ENCODE results near the gene EFNA5.
A peak's percentile ranks its signal among the peaks of the same experiment; 100 is the strongest.

The EFNA5 gene

DNA sequence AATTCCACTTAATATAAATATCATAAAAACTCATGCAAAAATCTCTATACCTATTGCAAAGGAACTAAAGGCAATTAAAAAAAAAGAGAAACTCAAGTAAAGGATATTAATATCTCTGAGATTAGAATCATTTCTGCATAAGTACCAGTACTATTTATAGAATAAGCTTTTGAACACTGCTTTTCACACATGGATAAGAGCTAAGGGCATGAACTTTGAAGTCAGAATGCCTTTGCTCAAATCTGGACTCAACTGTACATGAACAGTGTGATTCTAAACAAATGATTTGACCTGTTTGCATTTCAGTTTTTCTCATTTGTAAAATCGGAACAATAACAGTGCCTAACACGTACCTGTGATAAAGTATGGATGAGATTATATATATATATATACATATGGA lies 255.9 kb downstream of the EFNA5 start:
- DNase-seq: no peak

DNA sequence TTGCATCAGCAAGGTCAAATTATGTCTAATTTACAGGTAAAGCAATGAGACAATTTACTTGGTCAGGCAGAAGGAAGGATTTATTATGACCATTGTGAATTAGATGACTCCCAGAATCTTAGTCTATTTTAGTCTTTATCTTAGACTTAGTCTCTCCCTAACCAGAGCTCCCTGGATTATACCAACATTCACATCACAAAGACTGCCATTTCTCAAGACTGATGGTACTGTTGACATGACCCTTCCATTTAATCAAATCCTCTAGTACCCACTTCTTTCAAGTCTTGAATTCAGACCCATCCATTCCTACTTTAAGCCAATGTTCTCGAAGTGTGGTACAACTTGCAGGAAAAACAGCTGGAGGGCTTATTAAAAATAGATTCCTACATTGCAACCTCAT lies 257.0 kb downstream of the EFNA5 start:
- no peak for DNase-seq

DNA sequence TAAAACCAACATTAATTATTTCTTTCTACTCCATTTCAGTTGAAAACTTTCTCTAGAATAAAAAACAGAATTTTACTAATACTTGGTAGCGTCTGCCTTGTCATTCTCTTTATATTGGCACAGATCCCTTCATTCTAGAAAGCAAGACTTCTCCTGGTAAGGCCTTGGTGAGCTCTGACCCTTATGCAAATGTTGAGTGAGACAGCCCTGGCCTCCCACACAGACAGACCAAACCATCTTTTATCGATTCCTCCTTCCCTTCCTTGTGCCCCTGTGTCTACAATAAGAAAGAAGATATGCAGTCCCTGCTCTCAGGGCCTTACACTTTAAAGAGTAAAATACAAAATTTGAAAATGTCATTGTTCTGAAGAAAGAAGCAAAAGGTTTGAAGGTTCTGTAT lies 262.2 kb downstream of the EFNA5 start:
- no peak for DNase-seq

DNA sequence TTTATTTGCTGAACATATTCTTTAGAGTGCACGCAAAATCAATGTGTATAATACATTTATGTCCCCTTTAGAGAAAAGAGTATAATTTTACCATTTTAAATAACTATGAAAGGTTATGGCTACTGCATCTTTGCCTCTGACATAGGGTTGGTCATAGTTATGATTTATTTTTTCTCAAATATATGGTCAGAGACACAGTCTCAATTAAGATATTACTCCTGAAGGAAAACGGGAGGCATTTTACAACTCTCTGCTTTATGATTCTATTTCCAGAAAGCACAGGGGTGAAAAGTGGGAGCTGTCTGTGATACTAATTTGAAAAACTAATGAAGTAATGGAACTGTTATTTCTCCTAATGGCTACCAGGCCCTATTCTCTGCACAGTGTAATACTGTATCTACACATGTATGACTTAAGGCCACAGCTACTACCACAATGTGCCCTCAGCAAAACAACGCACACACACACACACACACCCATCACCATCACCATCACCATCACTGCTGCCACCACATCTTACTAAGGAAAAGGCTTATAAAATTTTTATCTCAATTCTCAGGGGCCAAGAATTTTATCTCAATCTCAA lies 262.9 kb downstream of the EFNA5 start:
- DNase-seq: no peak

DNA sequence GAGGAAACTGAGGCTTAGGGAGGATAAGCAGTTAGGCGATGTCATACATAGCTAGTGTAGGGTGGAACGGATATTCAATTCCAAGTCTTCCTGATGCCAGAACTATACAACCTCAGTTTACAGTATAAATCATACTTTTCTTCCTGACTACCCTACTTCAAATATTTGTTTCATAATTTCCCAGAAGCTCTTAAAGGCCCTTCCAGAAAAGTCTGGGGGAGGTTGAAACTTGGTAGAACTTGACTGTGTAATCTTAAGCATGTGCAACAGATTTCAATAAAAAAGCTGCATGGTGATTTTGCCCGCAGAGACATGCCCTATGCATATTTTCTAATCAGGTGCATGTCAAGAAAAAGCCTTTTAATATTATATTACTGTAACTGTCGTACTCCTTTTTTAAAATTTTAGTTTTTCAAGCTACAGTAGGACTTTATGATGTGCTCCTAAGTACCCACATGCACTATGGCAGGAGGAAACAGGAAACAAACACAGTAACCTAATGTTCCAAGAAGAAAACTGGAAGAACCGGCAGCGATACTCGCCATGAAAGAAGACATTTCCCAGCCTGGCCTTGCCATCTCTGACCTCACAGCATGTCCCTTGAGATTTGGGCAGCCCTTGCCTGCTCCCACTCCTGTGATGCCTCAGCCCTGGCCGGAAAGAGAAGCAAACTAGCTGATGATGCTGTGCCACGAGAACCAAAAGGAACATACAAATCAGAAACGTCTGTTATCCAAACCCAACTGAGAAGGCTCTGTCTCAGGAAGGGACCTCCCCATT lies 266.0 kb downstream of the EFNA5 start:
- DNase-seq: no peak

DNA sequence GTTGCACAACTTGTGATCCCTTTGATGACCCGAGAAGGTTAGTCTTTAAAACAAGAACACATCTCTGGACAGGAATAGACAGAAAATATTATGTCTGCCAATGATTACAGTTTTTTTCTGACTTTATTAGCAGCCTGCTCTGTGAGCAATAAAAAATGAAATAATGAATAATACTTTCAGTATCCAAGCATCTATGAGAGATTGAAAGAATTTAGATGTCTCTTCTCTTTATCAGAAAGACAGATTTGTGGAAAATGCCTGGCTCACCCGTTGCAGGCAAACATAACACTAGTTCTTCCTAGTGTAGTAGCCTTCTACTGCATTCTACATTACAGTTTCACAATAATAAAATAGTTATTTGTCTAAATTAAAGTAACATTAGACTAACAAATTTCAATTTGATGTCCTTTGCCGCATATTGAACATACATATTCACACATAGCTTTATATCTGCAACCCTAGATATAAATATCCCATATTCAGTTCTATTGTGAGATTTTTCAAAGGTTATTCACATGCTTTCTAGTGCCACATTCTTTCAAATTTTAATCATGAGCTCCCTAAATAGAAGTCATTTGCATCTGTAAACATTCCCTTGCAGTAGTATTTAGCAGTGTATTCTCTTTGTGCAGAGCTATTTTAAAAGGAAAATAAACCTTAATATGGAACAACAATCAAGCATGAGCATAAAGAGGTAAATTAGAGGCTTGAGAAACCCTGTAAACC lies 267.3 kb downstream of the EFNA5 start:
- no peak for DNase-seq

DNA sequence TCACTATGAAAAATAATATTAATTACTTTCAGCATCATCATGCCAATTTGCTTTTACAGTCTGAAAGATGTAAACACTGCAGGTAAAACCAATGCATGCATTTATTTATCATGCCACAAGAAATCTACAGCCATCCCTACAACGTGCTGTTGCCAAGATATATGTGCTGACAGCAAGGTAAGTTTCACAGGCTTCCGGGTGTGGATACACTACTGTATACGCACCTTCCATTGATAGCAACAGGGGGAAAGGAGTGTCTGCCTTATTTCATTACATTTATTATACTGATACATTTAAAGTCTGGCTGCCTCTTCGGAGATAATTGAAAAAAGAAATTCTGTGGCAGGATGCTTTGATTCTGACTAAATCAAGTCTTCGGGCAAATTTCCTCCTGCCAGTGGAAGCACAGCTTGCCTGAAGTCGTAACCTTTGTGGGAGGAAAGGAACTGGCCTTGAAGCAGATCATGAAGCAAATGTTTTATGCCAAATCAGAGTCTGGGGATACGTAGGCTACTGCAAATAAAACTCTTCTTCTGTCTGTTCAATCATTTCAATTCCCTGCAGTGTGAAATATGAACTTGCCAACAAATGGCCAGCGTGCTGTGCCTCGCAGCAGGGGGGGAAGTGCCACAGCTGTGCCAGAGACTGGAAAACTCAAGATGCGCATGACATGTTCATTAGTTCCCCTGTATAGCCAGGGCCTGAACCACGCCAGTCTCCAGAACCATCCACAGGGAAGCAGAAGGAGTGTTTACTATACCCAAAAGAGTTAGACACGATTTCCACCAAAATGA lies 268.1 kb downstream of the EFNA5 start:
- DNase-seq: no peak

DNA sequence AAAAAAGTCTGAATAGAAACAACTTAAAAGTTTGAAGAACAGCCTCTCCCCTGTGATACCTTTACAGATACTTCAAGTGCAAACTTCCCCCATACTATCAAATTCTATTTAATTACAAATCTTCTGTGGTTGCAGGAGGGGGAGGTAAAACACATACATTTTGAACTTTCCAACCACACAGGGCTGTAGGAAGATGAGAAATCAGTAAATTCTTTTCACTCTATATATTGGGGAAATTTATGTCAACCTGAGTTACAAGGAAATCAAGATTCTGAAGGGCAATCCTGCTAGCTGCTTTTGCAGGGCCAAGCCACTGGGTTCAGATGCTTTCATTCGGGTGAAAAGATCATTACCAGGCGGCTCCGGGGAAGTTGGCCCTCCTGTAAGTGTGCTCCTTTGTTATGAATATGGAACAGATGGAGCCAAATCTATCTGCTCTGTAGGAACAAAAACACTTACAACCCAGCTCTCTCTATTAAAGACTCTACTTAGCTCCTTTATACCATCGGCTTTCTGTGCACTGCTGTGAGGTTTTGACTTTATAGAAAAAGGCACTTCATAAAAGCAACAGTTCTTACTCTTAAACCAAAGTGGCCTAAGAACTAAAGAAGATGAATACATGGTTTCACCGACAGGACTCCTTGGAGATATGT lies 269.1 kb downstream of the EFNA5 start:
- no peak for DNase-seq

DNA sequence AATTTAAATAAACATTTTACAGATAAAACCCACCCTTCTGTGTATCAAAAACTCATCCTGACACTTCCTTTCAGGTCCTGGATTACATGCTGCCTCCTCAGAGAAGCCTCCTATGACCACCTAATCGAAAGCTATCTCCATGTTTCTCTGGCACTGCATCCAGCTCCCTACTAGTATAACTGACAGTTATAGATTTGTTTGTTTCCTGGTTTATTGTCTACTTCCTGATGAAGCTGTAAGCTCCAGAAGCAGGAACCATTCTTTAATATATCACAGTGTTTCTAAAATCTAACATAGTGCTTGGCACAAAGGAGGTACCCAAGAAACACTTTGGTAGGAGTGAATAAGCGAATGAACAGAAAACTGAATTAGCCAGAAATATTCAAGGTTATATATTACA lies 270.4 kb downstream of the EFNA5 start:
- DNase-seq: no peak

DNA sequence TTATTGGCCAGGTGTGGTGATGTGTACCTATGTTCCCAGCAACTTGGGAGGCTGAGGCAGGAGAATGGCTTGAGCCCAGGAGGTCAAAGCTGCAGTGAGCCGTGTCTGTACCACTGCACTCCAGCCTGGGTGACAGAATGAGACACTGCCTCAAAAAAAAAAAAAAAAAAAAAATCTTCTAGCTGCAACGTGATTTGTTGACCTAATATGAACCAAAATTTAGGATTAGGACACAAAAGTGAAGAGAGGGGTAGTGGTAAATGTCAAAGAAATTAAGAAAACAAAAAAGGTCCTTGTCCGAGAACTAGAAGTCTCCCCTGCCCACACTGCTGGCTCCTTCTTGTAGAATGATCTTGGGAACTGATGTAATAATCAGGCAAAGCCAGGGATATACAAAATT lies 272.0 kb downstream of the EFNA5 start:
- no peak for DNase-seq

DNA sequence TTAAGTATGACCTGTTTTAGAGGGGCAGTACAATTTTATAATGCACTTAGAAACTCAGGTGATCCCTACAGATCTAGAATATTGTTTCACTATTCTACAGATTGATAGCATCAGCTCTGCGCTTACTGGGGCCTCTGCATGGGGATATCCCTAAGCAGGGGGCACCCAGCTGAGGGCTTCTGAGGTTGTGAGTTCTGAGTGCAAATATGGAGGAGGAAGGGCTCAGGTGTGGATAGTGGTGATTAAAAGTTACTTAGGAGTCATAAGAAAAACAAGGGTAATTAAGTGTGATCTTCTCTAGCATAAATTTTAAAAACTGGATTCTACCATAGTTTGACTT lies 274.4 kb downstream of the EFNA5 start:
- no peak for DNase-seq

DNA sequence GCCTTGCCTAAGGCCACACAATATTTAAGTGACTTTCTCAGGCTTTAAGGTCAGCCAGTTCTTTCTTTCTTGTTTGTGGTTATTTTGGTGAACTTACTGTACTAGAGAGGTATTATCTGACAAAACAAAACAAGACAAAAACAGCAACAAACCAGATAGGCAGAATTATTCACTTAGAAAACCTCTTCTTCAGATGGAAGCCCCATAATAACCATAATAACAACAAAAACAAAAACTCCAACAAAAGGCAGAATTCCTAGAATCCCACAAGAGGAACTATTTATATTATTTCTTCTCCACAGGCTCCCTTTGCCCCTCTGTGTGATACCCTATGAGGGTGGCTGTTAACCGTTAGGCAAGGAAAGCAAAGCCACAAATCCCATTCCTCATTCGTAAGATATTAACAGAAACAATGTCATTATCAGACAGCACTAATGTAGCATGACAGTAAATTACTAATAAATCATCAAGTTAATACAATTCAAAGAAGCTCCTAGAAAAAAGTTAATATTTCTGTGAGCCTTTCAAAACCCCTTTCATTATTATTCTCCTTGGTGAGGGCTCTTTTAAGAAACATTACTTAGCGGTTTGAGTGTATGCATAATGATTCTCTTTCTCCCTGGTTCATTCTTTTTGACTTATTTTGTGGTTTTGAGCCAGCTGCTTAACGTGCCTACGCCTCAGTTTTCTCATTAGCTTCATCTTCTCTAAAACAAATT lies 274.9 kb downstream of the EFNA5 start:
- no peak for DNase-seq

DNA sequence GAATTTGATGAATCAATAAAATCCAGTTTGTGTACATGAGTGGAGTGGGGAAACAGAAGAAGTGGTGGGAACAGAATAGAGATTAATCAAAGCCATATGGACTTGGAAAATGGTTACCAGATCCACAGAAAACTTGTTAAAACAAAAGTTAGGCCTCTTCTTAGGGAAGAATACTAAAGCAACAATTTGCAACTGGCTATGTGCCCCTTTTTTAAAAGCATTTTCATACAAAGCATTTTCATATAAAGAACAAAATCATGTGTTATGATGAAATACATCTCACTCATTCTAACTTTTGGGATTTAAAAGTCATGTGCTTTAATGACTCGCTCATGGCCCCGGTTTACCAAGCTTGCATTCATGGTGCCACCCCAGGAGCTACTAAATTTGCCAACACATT lies 276.9 kb downstream of the EFNA5 start:
- no peak for DNase-seq

DNA sequence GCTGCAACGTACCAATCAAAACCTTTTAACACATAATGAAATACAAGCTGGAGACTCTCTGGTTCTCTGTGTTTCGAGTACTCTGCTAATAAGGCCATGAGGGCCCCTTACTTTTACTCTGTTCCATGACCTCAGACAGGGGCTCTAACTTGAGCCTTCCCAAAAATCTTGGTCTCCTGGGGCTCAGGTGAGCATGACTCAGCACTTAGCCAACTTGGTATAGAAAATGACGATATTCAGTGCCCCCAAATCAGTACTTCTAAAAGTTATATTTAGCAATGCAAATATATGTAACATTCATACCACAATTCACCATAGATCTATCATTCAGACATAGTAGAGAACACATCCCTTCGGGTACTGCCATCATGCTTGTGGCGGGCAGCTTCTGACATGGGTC lies 278.9 kb downstream of the EFNA5 start:
- no peak for DNase-seq

DNA sequence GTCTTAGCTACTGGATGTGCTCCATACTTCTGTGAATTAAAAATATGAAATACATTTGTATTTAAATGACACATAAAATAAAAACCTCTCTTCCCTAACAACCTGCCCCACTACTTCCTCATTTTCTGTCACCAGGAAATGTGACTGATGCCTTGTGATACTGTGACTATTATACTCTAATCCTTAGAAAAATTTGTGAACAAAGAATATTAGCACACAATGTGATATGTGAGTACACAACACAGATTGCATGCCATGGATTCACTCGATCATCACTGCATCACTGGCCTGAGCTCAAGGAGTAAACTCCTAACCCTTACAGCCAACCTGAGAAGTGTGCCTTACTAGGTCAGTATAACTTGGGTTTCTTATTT lies 281.0 kb downstream of the EFNA5 start:
- DNase-seq: no peak

DNA sequence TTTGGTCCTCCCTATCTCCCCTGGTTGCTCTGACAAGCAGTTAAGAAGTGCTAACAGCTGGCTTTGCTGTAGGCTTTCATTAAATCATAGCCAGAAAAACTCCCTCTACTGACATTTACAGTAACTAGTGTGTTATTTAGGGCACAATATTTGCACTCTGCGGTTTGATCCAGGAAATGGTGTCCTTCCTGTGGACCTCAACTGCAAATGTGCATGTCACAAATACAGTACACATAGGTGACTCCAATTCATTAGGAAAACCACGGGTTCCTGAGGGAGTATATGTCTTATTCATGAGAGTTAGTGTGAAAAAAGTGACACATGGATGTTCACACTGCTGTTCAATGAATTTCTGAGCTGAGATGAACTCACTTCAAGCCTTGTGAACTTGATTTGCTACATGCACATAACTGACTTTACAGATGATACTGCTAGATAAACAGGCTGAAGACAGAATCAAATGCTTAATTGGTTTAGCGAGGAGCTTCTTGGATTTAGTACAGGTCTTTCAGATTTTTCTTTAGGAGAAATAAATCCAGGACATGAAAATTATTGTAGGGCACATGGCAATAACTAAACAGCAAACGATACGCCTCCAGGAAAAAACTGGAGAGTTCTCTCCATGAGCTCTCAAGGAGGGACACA lies 281.5 kb downstream of the EFNA5 start:
- DNase-seq: peak; percentile 54

DNA sequence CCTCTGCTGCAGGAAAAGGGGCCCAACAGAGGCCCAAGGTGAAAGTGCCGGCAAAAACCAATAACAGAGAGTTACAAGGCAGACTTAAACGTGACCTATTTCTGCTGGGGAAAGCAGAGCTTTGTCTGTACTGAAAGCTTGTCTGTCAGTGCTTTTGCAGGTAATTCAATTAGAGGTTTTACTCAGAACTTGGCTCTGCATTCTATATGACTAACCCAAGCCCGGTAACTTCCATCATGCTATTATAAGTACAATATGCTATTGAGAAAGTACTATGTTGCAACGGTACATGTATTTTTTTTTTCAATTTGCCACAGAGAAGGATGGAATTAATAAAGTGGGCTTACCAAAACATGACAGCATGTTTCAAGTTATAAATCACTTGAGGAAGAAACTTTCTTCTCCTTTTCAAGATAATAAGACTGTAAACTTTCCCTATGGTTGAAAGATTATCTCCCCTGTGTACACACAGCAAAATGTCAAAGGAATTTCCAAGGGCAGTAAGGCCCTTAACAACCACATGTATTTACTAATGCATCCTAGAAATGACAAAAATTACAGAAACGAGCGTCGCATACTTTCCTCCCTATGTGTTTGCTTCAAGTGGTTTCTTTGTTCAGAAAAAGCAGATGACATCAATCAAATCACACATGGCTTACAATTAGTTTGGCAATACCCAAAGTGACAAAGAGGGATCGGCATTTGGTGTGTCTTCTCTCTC lies 282.4 kb downstream of the EFNA5 start:
- DNase-seq: peak; percentile 70

DNA sequence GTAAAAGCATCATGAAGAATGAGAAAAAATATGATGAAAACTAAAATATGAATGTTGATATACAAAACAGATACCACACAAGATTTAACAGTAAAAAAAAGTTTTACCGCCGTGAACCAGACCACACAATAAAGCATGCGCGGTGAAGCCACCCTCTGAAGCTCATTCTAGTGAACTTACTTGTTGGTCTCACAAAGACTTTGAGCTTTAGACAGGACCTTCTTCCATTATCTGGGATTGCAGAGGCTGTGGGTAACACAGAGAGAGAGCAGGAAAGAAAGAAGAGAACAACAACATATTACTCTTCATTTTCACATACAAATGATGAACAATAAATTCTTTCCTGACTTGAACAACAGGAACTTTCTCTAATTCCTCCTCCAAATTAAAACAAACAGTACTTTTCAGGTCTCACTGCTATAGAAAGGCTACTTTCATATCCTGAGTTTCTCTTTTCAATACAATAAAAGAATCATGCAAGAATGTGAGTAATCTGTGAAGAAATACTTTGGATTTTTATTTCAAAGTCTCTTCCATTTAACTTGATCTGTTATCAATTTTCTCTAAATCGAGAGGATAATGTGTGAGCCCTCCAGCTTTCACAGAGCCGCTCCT lies 283.1 kb downstream of the EFNA5 start:
- DNase-seq: no peak

DNA sequence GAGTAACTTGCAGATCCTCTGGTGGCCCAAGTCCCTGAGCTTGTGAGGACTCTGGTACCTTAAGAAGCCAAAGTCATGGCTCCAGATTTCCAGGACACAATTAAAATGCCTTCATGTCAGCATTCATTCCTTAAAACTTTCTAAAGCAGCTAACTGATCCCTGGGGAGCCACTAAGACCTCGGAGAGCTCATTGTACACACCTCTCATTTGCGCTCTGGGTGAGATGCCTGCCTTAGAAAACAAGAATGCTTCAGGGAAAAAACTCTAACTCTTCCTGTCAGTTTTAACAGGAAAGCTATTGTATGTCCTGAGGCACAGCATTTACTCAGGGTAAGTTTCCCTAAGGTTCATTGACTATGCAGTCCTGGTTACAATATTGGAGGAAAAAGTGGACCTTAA lies 285.0 kb downstream of the EFNA5 start:
- no peak for DNase-seq

DNA sequence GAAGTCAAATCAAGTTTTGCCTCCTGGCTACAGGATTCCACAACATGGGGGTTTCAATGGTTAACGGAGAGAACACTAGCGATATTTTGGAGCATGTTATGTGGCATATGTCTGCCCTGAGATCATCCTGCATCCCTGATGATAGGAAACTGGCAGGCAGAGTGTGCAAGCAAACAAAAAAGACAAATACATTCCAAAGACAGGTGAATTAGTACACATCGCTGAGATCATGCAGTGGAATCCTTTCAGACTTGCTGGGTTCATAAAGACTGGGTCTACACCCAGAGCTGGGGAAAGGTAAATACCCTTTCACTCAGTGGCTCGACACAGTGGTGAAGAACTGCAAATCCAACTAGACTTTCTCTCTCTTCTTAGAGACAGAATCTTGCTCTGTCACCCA lies 286.5 kb downstream of the EFNA5 start:
- no peak for DNase-seq

DNA sequence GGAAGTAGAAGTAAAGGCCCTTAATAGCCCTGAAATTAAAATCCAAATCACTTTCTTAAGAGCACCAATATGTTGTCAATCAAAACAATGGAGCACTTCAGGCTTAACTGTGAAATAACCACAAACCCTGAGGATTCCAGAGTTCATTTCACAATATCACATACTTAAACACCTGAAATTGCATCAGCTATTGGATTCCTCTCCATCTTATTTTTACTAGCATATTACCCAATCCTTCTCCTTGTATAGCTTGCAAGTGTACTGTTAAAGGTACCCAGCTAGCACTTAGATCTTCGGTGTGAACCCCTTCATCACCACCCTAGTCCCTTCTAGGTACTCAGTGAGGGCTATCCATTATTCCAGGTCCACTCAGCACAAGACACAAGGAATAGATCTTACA lies 287.3 kb downstream of the EFNA5 start:
- peak; percentile 45 for DNase-seq
